ENCODE measurements around the gene SMURF2. TPM values are rescaled to one million over a fixed set of nuclear protein-coding genes. Genes with fewer than 3 reads are reported as not detected.

Gene SMURF2
- total and polyA plus RNA-seq, 9 of the 15 experiments (the other 6 are each of a cell fraction or from before 2014, with no cell fraction given): 3.8 to 22.0 (median 14.8) TPM

DNA sequence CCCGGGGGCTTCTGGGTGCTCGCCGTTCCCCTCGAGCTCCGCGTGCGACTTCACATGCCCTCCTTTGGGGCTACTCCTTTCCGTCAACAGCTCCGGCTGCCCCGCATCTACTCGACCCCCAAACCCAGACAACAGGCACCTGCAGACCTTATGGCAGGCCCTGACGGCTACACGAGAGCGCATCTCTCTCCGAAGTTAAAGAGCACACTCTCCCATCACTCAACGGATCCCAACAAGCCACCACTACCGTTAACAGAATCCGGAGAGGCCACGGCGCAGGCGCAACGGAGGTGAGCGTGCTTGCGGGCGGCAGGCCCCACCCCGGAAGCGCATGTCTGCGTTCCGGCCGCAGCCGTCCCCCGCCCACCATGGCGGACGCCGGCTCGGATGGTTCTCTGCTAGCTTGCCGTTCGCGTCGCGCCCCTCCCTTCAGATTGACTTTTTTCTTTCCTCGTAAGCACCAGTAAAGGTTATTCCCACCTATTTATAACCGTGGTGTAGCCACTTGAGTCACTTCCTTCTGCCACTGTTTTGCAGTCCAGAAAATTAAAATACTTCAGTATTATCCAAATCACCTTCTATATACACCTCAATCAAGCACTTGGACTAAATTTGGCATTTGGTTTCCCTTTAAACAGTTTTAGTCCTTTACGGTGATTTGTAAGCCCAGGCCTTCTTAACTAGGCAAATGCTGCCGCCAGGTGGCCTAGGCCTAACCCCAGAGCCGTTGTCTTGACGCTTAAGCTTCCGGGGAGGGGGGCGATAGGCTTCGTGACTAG is 165.1 kb downstream of the SMURF2 start, which contains the start of gene POLG2 (continued):
- TF ChIP-seq PPARD (CRISPR knock-in tag; IDR thresholded peaks at IDR 0.05) (no peak), XRCC3 (IDR thresholded peaks at IDR 0.05) (no peak), ARNT (IDR thresholded peaks at IDR 0.05) (no peak; a peak in 1 of 4 replicates), ZBTB7A (IDR thresholded peaks at IDR 0.05; ENCODE audit: borderline replicate concordance, control insufficient read depth, low read depth, low read length) (peak; percentile 63), ESRRA (IDR thresholded peaks at IDR 0.05; ENCODE audit: borderline replicate concordance, low read depth) (peak; percentile 49; the same call in 1 of the 2 replicates), NR1H2 (CRISPR knock-in tag; IDR thresholded peaks at IDR 0.05) (no peak), ZNF589 (CRISPR knock-in tag; IDR thresholded peaks at IDR 0.05; ENCODE audit: low read depth) (peak; percentile 45; the same call in 1 of the 2 replicates), PYGO2 (tag; IDR thresholded peaks at IDR 0.05) (no peak), FOXK2 (conservative IDR thresholded peaks at IDR 0.05 in 1 of 2, IDR thresholded peaks at IDR 0.05 in 1 of 2; ENCODE audit: low read depth in 2 of 2) (peak; percentile 54 to 73; a peak in 3 of 4 replicates), TGIF2 (CRISPR knock-in tag; IDR thresholded peaks at IDR 0.05) (no peak), NBN (IDR thresholded peaks at IDR 0.05; ENCODE audit: low read depth) (peak; percentile 77), POLR3A (IDR thresholded peaks at IDR 0.05; ENCODE audit: borderline replicate concordance, extremely low read depth, insufficient read depth, insufficient read length) (no peak), KLF13 (tag; IDR thresholded peaks at IDR 0.05; ENCODE audit: borderline replicate concordance, low read depth) (peak; percentile 63; the same call in 1 of the 2 replicates), ZNF165 (CRISPR knock-in tag; IDR thresholded peaks at IDR 0.05; ENCODE audit: borderline replicate concordance) (no peak)
- TF ChIP-seq, protein P1, sequence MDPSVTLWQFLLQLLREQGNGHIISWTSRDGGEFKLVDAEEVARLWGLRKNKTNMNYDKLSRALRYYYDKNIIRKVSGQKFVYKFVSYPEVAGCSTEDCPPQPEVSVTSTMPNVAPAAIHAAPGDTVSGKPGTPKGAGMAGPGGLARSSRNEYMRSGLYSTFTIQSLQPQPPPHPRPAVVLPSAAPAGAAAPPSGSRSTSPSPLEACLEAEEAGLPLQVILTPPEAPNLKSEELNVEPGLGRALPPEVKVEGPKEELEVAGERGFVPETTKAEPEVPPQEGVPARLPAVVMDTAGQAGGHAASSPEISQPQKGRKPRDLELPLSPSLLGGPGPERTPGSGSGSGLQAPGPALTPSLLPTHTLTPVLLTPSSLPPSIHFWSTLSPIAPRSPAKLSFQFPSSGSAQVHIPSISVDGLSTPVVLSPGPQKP (CRISPR knock-in tag; IDR thresholded peaks at IDR 0.05): no peak
- TF ChIP-seq, protein P2, sequence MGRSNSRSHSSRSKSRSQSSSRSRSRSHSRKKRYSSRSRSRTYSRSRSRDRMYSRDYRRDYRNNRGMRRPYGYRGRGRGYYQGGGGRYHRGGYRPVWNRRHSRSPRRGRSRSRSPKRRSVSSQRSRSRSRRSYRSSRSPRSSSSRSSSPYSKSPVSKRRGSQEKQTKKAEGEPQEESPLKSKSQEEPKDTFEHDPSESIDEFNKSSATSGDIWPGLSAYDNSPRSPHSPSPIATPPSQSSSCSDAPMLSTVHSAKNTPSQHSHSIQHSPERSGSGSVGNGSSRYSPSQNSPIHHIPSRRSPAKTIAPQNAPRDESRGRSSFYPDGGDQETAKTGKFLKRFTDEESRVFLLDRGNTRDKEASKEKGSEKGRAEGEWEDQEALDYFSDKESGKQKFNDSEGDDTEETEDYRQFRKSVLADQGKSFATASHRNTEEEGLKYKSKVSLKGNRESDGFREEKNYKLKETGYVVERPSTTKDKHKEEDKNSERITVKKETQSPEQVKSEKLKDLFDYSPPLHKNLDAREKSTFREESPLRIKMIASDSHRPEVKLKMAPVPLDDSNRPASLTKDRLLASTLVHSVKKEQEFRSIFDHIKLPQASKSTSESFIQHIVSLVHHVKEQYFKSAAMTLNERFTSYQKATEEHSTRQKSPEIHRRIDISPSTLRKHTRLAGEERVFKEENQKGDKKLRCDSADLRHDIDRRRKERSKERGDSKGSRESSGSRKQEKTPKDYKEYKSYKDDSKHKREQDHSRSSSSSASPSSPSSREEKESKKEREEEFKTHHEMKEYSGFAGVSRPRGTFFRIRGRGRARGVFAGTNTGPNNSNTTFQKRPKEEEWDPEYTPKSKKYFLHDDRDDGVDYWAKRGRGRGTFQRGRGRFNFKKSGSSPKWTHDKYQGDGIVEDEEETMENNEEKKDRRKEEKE (IDR thresholded peaks at IDR 0.05; ENCODE audit: borderline replicate concordance in 1 of 2, control insufficient read depth in 1 of 2, low read depth in 2 of 2, low read length in 1 of 2): peak; percentile 17 to 45; a peak in 1 of 4 replicates
- TF ChIP-seq, protein P3, sequence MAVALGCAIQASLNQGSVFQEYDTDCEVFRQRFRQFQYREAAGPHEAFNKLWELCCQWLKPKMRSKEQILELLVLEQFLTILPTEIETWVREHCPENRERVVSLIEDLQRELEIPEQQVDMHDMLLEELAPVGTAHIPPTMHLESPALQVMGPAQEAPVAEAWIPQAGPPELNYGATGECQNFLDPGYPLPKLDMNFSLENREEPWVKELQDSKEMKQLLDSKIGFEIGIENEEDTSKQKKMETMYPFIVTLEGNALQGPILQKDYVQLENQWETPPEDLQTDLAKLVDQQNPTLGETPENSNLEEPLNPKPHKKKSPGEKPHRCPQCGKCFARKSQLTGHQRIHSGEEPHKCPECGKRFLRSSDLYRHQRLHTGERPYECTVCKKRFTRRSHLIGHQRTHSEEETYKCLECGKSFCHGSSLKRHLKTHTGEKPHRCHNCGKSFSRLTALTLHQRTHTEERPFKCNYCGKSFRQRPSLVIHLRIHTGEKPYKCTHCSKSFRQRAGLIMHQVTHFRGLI (CRISPR knock-in tag; IDR thresholded peaks at IDR 0.05): no peak
- TF ChIP-seq, protein P4, sequence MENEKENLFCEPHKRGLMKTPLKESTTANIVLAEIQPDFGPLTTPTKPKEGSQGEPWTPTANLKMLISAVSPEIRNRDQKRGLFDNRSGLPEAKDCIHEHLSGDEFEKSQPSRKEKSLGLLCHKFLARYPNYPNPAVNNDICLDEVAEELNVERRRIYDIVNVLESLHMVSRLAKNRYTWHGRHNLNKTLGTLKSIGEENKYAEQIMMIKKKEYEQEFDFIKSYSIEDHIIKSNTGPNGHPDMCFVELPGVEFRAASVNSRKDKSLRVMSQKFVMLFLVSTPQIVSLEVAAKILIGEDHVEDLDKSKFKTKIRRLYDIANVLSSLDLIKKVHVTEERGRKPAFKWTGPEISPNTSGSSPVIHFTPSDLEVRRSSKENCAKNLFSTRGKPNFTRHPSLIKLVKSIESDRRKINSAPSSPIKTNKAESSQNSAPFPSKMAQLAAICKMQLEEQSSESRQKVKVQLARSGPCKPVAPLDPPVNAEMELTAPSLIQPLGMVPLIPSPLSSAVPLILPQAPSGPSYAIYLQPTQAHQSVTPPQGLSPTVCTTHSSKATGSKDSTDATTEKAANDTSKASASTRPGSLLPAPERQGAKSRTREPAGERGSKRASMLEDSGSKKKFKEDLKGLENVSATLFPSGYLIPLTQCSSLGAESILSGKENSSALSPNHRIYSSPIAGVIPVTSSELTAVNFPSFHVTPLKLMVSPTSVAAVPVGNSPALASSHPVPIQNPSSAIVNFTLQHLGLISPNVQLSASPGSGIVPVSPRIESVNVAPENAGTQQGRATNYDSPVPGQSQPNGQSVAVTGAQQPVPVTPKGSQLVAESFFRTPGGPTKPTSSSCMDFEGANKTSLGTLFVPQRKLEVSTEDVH (IDR thresholded peaks at IDR 0.05; ENCODE audit: low read depth, partially characterized antibody): peak; percentile 88

All from K562 (cell line).